T-helper 17 cell (primary cell): ENCODE results near the gene APBA3. TPM values are rescaled to one million over a fixed set of nuclear protein-coding genes. Genes with fewer than 3 reads are reported as not detected.

Experiments used
- total RNA-seq, 4 donors: library from RNA in 2 of 4; stranded (reverse) in 2 of 4; gene quantifications; one replicate each; pipeline ENCODE4 v1.2.3 and lab custom pipeline; 2022 to 2026

The APBA3 gene
- total RNA-seq, 2 donors from 2014 or later: 71.9 to 75.1 TPM

Other genes starting within 250 kb of the APBA3 start
- 1 to 10 TPM; 5.0 to 8.4 TPM for gene TEKTIP1, start 222.5 kb downstream of the APBA3 start, total RNA-seq
- 10 to 100 TPM; 58.1 to 62.0 TPM for gene MFSD12, start 204.1 kb downstream of the APBA3 start, total RNA-seq
- 10 to 100 TPM; 34.0 to 36.7 TPM for gene HMG20B, start 188.7 kb downstream of the APBA3 start, total RNA-seq
- 1 to 10 TPM in 1 of 2 donors, under 1 TPM in 1; 0.42 to 3.3 TPM for gene GIPC3, start 176.2 kb downstream of the APBA3 start, total RNA-seq
- gene TBXA2R, start 154.8 kb downstream of the APBA3 start, total RNA-seq: 10 to 100 TPM in 1 of 2 donors, 1 to 10 TPM in 1; 1.0 to 10.4 TPM
- gene CACTIN, start 134.9 kb downstream of the APBA3 start, total RNA-seq: 10 to 100 TPM; 32.8 to 34.4 TPM
- 10 to 100 TPM; 21.7 to 23.7 TPM for gene PIP5K1C, start 61.2 kb downstream of the APBA3 start, total RNA-seq
- 10 to 100 TPM; 13.4 to 14.2 TPM for gene TJP3, start 53.3 kb downstream of the APBA3 start, total RNA-seq
- 10 to 100 TPM; 63.9 to 86.2 TPM for gene MRPL54, start 990 bp upstream of the APBA3 start, total RNA-seq
- gene RAX2, start 10.5 kb upstream of the APBA3 start, total RNA-seq: not detected
- 10 to 100 TPM; 10.0 to 13.3 TPM for gene MATK, start 24.7 kb upstream of the APBA3 start, total RNA-seq
- gene ZFR2, start 107.3 kb upstream of the APBA3 start, total RNA-seq: 1 to 10 TPM; 1.2 to 1.3 TPM
- gene ATCAY, start 119.0 kb upstream of the APBA3 start, total RNA-seq: under 1 TPM in 1 of 2 donors, not detected in 1; 0.60 TPM
- not detected for gene NMRK2, start 171.4 kb upstream of the APBA3 start, total RNA-seq
- gene DAPK3, start 209.4 kb upstream of the APBA3 start, total RNA-seq: 10 to 100 TPM; 28.7 to 31.3 TPM
- gene EEF2, start 223.8 kb upstream of the APBA3 start, total RNA-seq: 1,000 to 10,000 TPM; 2,788 to 2,859 TPM
- gene PIAS4, start 246.0 kb upstream of the APBA3 start, total RNA-seq: 10 to 100 TPM; 20.8 to 22.7 TPM